ENCODE measurements around the gene ZC2HC1B.
A peak's percentile ranks its signal among the peaks of the same experiment; 100 is the strongest.
"Not testable (repeated sequence)": the region's sequence is repeated elsewhere in the genome, so short reads cannot be mapped to it uniquely, and the experiment has no call there.

ZC2HC1B gene

DNA sequence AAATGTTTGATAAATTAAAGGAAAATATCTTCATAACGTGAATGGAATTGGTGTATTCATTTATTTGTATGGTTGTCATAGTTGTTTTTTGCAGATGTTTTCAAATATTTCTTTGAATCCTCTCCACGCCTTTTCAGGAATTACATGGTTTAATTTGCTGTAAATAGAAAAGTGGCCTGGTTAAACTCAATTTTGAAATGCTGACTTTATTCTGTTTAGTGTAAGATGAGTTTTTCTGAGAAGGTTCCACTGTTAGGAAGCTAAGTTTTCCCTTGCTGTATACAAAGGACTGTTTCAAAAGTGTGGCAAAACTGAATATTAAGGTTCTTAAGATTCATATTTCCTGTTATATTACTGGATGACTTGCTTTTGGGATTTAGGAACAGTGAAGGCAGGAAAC is 503 bp upstream of the ZC2HC1B start:
- no peak overlapping the region for H3K27ac ChIP-seq
- DNase-seq (ENCODE audit: low read depth, low spot score), result no peak

- no peak for DNase-seq (ENCODE audit: low read depth, low spot score)
- no peak overlapping the region for H3K27ac ChIP-seq
These were observed 3.0 kb downstream of the ZC2HC1B start for GRCh38 chr6:143867236-143867635.

DNA sequence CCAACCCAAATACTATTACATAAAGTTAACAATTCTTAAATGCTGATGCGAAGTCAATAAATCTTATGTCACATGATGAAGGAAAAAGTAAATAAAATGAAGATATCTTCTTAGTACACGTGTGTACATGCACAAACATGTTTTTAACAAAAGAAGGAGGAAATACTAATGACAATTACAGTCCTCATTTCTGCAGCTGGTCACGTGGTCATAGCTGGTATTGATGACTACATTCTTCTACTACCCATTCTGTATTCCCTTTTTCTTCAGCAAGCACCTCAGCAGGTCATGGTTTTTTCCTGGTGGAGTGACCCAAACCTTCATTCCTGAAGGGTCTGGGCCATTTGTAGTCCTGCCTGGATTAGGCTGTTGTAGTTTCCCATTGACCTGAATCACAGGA is 4.5 kb downstream of the ZC2HC1B start:
- DNase-seq (ENCODE audit: low read depth, low spot score); H3K27ac ChIP-seq: not testable (repeated sequence)

- not testable (repeated sequence) for DNase-seq (ENCODE audit: low read depth, low spot score)
These were observed 7.0 kb downstream of the ZC2HC1B start for GRCh38 chr6:143871202-143871730.

GRCh38 chr6:143872201-143872600 is 7.9 kb downstream of the ZC2HC1B start:
- no peak for DNase-seq (ENCODE audit: low read depth, low spot score)
- H3K27ac ChIP-seq, result no peak overlapping the region

More at GRCh38 chr6:143871202-143871730, 7.0 kb downstream of the ZC2HC1B start:
- H3K27ac ChIP-seq, result not testable (repeated sequence)

GRCh38 chr6:143873600-143873999 is 9.3 kb downstream of the ZC2HC1B start:
- H3K27ac ChIP-seq; DNase-seq (ENCODE audit: low read depth, low spot score): not testable (repeated sequence)

DNA sequence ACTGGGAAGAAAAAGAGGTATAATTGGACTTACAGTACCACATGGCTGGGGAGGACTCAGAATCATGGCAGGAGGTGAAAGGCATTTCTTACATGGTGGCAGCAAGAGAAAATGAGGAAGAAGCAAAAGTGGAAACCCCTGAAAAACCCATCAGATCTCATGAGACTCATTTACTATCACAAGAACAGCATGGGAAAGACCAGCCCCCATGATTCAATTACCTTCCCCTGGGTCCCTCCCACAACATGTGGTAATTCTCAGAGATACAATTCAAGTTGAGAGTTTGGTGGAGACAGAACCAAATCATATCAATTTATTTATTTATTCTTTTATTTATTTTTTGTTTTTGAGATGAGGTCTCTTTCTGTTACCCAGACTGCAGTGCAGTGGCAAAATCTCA is 10.2 kb downstream of the ZC2HC1B start:
- DNase-seq (ENCODE audit: low read depth, low spot score); H3K27ac ChIP-seq: not testable (repeated sequence)

DNA sequence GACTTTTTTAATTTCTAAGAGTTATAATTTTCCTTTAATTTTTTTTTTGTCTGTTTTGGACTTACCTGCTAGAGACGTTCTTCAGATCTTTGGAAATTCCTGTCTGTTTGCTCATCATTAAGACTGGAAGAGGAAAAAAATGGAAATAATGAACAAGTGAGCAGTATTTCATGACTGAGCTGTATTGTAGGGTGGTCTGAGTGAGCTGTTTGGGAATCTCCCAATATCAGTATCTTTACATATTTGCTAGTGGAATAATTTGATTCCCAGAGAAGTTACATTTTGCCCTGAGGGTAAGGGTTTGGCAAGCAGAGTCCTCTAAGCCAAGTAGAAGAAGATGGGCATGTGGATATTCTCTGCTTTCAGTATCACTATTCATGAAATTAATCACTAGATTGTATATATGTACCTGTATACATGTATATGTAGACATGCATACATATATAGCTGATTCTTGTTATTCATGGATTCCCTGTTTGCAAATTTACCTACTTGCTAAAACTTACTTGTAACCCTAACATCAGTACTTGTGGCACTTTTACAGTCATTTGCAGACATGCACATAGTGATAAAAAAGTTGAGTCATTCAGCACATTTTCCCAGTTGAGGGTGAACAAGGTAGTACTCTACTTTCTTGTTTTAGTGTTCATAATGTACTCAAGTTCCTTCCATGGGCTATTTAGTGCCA is 13.5 kb downstream of the ZC2HC1B start:
- H3K27ac ChIP-seq, result peak overlapping the region; percentile 13
- no peak for DNase-seq (ENCODE audit: low read depth, low spot score)

DNA sequence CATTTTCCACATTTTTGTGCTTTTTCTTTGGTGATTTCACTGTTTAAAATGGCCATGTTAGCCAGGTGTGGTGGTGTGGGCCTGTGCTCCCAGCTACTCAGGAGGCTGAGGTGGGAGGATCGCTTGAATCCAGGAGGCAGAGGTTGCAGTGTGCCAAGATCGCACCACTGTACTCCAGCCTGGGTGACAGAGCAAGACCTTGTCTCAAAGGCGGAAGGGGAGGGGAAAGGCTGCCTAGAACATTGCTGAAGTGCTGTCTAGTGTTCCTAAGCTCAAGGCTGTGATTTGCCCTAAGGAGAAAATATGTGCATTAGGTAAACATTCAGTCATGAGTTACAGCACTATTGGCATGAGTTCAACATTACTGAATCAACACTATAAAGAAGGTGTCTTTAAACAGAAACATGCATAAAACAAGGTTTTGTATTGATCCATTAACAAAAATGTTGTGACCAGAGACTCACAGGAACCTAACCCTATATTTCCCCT is 14.0 kb downstream of the ZC2HC1B start:
- DNase-seq (ENCODE audit: low read depth, low spot score), result peak; percentile 65
- H3K27ac ChIP-seq, result peak overlapping the region; percentile 13

- no peak overlapping the region for H3K27ac ChIP-seq
- no peak for DNase-seq (ENCODE audit: low read depth, low spot score)
These were observed 16.1 kb downstream of the ZC2HC1B start for GRCh38 chr6:143880412-143880811.

DNA sequence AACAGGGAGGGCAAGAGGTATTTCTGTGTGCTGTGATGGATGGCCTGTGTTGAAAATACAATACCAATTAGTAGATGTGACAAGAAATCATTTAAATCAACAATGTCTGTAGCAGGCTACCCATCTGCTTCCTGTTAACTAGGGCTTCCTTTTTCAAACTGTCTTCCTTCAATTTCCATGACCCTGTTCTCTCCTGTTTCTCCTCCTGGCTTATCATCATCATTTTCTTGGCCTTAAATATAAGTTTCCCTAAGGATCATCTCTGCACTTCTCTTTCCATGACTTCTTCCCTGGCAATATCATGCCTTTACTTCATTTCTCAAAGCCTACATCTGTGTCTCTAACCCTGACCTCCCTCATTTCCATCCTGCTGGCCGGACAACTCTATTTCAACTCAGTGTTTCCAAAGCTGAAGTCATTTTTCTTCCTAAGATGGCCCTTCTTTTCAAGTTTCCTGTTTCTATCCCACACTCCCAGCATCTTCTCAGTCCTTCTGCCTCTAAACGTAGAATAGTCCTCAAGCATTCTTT is 18.2 kb downstream of the ZC2HC1B start:
- DNase-seq (ENCODE audit: low read depth, low spot score), result no peak
- no peak overlapping the region for H3K27ac ChIP-seq

DNA sequence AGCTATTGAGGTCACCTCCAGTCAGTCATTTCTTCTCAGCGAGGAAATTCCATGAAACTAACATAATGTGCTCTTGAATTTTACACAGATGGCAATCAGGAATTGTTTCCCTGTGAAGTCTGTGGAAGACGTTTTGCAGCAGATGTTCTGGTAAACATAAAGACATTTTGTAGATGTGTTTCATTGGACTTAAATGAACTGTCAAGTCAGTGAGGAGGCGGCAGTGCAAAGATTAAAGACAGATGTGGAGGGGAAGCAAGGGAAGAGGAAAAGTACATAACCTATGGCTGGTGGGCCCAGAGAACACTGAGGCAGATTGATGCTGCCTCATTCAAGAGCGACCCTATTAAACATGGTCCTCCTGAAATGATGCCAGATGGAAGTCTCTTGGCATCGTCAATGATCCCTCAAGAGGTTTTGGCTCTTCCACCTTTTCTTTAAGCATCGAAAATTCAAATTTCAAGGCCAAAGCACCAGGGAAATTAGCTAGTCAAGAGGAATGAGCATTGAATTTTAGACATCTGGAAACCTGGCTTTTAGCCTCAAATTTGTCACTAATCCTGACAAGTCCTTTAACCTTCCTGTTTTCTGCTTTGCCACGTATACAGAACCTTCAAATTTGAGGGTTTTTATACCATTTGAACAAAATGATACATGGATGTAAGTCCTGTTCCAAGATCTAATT is 20.1 kb downstream of the ZC2HC1B start:
- no peak overlapping the region for H3K27ac ChIP-seq
- no peak for DNase-seq (ENCODE audit: low read depth, low spot score)

DNA sequence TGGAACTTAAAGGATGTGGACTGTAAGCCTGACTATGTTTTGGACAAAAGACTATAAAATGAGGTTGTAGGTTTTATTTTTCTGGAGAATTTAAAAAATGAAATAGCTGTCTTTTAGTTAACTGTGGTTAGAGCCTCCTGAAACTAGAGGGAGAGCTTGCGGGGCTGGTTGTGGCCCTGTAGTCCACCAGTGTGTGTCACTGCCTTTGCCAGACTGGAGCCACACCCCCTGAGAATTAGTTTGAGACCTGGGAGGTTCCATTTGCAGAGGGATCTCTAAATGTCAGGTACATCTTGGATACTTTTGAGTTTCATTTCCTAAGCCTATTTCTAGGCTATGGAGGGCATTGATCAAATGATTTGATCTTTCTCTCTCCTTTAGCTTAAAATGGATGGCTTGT is 20.8 kb downstream of the ZC2HC1B start:
- DNase-seq (ENCODE audit: low read depth, low spot score), result no peak
- H3K27ac ChIP-seq, result no peak overlapping the region

- no peak overlapping the region for H3K27ac ChIP-seq
- DNase-seq (ENCODE audit: low read depth, low spot score), result no peak
These were observed 30.4 kb downstream of the ZC2HC1B start for GRCh38 chr6:143894655-143895054.

DNA sequence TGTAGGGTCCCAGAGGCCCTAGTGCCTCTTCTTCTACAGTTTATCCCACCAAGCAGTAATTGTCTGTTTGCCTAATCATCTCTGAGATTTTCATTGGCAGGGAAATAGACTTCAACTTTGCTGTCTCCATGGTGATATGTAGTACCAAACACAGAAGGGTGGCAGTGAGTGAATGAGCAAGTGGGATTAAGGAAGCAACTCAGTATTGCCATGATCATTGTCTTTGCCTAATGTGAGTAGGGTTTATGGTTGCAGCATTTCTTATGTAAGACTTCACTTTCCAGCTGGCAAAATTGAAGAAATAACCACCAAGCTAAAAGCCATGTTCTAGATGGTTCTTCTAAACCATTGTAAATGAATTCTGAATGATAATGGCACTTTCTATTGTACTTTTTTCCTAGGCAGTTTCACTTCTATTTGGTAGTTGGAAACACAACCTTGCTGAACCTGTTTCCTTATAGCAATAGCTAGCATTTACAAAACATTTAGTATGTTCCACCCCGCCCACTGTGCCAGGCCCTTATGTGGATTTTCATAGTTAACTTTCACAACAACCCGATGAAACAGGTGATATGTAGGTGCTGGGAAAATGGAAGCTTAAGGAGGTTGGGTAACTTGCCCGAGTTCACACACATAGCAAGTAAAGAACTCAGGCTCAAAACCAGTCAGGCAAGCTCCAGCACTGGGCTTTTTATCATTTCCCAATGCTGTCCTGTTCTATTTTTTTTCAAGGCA is 32.0 kb downstream of the ZC2HC1B start:
- peak overlapping the region; percentile 6 for H3K27ac ChIP-seq
- peak; percentile 66 for DNase-seq (ENCODE audit: low read depth, low spot score)

GRCh38 chr6:143900358-143900757 is 36.1 kb downstream of the ZC2HC1B start:
- no peak for DNase-seq (ENCODE audit: low read depth, low spot score)
- H3K27ac ChIP-seq, result no peak overlapping the region

DNA sequence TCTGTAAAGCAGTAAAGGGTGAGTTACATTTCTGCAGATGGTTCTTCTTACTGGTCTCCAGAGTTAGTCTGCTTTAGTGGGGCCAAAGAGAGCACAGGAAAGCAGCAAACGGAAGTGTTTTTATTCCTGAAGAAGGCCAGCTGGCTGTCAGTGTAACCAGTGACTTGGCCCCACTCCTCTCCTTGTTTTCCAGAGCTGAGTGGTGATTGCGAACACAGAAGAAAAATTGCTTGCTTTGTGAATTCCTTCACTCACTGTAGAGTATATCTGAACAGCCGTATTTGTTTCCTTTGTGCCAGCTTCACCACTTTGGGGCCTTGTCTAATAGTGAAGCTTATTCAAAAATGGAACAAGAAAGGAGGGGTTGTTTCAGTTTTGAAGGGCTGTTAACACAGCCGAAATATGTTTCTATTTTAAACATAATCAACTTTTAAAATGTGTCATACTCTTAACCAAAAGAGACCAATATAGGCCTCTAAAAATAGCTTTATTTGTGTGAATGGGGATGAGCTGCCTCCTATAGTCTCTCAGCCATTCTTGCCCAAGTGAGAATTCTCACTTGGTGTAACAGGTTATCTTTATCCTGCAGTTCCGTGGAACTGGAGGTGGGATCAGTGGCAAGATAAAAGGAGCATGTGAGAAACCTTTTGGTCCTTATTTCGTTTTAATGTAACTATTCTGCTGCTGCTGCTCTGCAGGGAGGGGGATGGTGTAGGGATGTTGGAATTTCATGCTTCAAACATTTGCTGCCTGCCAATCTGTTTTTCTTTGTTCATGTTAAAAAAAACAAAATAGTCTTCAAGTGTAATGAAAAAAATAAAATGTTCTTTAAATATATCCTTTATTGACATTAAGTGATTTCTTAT is 37.8 kb downstream of the ZC2HC1B start:
- H3K27ac ChIP-seq, result no peak overlapping the region
- no peak for DNase-seq (ENCODE audit: low read depth, low spot score)

GRCh38 chr6:143902827-143903226 is 38.6 kb downstream of the ZC2HC1B start:
- DNase-seq (ENCODE audit: low read depth, low spot score), result no peak
- H3K27ac ChIP-seq, result no peak overlapping the region

- DNase-seq (ENCODE audit: low read depth, low spot score), result no peak
- H3K27ac ChIP-seq, result no peak overlapping the region
These were observed 46.8 kb downstream of the ZC2HC1B start for GRCh38 chr6:143911028-143911427.

- no peak for DNase-seq (ENCODE audit: low read depth, low spot score)
- no peak overlapping the region for H3K27ac ChIP-seq
These were observed 48.4 kb downstream of the ZC2HC1B start for GRCh38 chr6:143912671-143913070.
